ENCODE data around the gene OSTN.

GRCh38 chr3:191262650-191263049 lies 63.6 kb downstream of the OSTN start:
- TF ChIP-seq POLR2A (IDR thresholded peaks at IDR 0.05) (no peak), CTCF (IDR thresholded peaks at IDR 0.05) (no peak)
